GM12872 (cell line): Measurements from ENCODE around the gene TMEM255B.

ENCODE experiments used
- TF ChIP-seq, protein P1 (sequence below): IDR thresholded peaks from 3 replicates; pipeline ENCODE4 v1.5.1; 2011; ENCODE audit warnings: low read depth, mild to moderate bottlenecking, low read length, moderate library complexity; ENCODE audit not compliant: insufficient read depth

TMEM255B gene

DNA sequence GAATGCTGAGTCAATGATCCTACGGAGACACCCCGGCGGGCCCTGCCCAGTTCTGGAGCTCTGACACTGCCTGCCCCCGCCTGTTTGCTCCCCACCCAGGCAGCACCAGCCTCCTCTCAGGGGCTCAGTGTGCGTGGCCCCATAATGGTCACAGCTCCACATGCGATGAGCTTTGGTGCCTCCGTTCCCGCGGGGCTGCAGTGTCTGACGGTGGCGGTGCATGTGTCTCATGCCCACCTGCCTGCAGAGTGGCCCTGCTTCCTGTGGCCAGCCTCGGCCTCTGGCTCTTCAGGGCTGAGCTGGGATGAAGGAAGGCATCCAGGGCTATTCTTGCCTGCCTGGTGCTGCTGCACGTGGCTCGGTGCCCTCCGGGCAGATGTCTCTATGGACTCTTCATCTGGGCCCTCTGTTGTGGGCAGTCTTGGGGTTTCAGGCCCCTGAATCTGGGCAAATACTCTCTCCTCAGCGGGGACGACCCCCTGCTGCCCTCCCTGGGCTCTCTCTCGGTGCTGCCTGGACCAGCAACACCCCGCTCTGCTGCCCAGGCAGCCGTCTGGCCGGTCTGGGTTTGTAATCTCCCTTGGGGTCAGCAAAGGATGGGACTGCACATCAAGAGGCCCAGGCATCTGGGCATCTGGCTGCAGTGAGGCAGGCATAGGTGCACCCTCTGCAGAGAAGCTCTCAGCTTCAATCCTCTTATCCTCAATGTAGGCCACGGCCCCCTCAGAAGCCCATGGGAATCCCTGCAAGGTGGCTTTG, 19.3 kb upstream of the TMEM255B start:
- TF ChIP-seq, protein P1, sequence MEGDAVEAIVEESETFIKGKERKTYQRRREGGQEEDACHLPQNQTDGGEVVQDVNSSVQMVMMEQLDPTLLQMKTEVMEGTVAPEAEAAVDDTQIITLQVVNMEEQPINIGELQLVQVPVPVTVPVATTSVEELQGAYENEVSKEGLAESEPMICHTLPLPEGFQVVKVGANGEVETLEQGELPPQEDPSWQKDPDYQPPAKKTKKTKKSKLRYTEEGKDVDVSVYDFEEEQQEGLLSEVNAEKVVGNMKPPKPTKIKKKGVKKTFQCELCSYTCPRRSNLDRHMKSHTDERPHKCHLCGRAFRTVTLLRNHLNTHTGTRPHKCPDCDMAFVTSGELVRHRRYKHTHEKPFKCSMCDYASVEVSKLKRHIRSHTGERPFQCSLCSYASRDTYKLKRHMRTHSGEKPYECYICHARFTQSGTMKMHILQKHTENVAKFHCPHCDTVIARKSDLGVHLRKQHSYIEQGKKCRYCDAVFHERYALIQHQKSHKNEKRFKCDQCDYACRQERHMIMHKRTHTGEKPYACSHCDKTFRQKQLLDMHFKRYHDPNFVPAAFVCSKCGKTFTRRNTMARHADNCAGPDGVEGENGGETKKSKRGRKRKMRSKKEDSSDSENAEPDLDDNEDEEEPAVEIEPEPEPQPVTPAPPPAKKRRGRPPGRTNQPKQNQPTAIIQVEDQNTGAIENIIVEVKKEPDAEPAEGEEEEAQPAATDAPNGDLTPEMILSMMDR: no peak

- TF ChIP-seq, protein P1: no peak
Observed at GRCh38 chr13:113740286-113740556, 18.8 kb upstream of the TMEM255B start.

- TF ChIP-seq, protein P1: no peak
Observed at GRCh38 chr13:113740661-113741060, 18.4 kb upstream of the TMEM255B start.

- TF ChIP-seq, protein P1: no peak
Observed at GRCh38 chr13:113741191-113741668, 17.8 kb upstream of the TMEM255B start.

- TF ChIP-seq, protein P1: peak; percentile 38; the same call in 2 of the 3 replicates
Observed at GRCh38 chr13:113742000-113742441, 17.0 kb upstream of the TMEM255B start.

DNA sequence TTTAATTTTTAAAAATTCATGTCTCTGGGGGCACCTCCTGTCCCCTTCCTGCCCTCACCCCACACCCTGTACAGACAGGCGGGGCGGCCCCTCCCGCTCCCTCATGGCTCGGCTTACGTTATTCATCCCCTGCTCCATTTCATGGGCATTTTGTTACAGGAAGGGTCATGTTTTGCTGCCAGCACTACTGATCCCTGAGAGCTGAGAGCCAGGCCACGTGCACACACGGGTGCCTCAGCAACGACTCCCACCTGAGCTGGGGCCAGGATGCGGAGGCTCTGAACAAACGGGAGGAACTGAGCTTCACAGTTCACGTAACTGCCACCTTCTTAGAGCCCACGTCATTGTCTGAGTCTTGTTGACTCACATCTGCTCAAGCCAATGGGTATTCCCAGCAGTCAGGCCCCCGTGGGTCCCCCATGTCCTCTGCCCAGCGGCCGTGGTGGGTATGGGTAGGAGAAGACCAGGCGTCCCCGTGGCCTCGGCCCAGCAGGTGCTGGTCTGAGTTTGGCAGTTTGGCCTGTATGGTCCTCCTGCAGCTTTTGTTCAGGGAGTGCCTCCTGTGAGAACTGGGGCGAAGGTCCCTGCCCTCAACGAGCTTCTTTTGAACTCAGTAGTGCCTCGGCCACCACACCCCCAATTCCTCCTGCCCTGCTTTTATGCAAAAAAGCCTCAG, 16.4 kb upstream of the TMEM255B start:
- TF ChIP-seq, protein P1: no peak

DNA sequence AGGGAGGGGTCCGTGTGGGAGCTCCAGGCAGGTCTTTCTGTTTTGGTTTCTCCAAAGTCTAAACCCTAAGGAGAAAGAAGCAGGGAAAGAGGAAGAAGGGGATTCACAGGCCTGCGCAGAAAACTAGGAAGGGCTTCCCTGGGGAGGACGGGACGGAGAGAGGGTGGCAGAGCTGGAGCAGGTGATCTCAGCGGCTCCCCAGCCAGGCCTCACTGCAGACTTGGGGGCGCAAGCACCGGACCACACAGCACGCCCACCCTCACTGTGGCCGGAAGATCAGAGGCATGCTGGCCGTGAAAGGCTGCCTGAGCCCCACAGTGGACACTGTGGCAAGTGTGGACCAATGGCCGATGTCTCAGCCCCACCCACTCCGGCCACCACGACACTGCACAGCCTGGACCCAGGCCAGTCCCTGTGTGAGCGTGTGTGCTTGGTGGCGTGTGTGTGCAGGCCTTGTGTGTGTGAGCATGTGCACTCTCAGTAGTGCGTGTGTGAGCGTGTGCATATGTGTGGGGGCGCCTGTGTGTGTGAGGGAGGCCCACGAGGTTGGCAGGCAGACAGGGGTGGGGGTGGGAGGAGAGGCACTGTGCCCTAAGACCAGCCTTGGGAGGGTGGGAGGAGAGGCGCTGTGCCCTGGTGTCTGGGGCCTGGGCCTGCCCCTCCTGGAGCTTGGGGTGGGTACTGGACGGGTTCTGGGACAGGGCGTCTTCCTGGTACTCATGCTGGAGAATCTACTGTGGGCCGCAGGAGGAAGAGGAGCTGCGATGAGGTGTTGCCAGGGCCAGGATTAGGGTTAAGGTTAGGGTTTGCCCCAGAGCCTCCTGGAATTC, 15.4 kb upstream of the TMEM255B start:
- TF ChIP-seq, protein P1: no peak
